GM12891 (cell line): ENCODE data around the gene DZIP3.

ENCODE experiments used
- PAX5 ChIP-seq: IDR thresholded peaks from 2 replicates; pipeline ENCODE4 v1.6.1; 2011; ENCODE audit warnings: low read length, moderate library complexity, mild to moderate bottlenecking; ENCODE audit not compliant: insufficient read depth, severe bottlenecking
- POLR2A ChIP-seq: IDR thresholded peaks from 2 replicates; pipeline ENCODE4 v1.6.1; 2011; ENCODE audit warnings: low read depth, low read length, control low read depth
- POLR2AphosphoS5 ChIP-seq: IDR thresholded peaks from 2 replicates; pipeline ENCODE4 v1.6.1; 2011; ENCODE audit warnings: low read depth, low read length, control low read depth

GRCh38 chr3:108578064-108578463 is 11.5 kb upstream of the DZIP3 start:
- TF ChIP-seq POLR2A (no peak), POLR2AphosphoS5 (no peak), PAX5 (no peak)
